Body of pancreas (tissue), 4 donors: ENCODE measurements around the gene ACSF3.

ENCODE experiments used
- POLR2A ChIP-seq, 3 donors: fragments of 450-650 bp; IDR thresholded peaks; one replicate each; pipeline ENCODE4 v1.6.1; 2016; ENCODE audit warnings: antibody characterized with exemption in 3 of 3, mild to moderate bottlenecking in 2 of 3
- TF ChIP-seq, protein P1 (sequence below), 7 experiments: fragments of 450-650 bp in 4 of 7; fragments of 200-600 bp in 3 of 7; sonication (generic) in 3 of 7; IDR thresholded peaks; one replicate each; pipeline ENCODE4 v1.5.1; 2016 to 2019; ENCODE audit warnings: antibody characterized with exemption in 7 of 7

DNA sequence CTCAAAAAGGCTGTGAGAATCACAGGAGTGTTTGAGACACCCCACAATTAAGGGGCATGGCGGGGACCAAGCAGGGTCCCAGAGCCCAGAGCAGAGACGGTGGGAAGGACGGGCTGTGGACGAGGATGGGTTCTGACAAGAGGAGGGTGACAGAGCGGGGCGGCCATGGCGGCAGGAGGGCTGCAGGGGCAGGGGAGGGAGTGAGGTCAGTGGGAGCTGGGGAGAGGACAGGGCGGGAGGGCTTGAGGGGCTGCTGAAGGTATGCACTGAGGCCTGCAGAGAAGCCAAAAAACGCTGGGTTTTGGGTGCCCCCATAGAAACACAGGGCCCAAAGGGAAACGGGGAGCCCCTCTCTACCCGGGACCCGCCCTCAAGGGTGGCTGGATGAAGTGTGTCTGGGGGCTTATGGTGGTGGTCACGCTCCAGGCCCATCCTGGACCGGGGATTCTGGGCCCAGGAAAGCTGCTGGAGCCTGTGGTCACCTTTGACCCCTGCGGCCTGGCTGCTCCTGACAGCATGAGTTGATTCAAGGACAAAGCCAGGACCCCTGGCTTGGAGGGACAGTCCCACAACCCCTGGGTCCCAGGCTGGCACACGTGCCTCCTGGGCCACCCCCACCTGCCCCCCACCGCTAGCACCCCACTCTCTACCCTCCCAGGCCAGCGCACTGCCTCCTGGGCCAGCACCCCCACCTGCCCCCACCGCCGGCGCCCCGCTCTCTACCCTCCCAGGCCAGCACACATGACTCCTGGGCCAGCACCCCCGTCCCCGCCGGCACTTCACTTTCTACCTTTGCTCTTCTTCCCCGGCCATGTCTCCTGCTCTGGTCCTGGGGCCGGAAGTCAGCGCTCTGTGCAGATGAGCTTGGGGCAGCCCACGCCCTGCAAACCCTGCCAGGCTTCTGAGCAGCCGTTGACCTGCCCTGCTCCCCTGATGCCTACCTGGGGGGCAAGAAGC, 31.0 kb upstream of the ACSF3 start:
- TF ChIP-seq, protein P1, sequence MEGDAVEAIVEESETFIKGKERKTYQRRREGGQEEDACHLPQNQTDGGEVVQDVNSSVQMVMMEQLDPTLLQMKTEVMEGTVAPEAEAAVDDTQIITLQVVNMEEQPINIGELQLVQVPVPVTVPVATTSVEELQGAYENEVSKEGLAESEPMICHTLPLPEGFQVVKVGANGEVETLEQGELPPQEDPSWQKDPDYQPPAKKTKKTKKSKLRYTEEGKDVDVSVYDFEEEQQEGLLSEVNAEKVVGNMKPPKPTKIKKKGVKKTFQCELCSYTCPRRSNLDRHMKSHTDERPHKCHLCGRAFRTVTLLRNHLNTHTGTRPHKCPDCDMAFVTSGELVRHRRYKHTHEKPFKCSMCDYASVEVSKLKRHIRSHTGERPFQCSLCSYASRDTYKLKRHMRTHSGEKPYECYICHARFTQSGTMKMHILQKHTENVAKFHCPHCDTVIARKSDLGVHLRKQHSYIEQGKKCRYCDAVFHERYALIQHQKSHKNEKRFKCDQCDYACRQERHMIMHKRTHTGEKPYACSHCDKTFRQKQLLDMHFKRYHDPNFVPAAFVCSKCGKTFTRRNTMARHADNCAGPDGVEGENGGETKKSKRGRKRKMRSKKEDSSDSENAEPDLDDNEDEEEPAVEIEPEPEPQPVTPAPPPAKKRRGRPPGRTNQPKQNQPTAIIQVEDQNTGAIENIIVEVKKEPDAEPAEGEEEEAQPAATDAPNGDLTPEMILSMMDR (IDR thresholded peaks at IDR 0.05): no peak
- no peak for TF ChIP-seq POLR2A (IDR thresholded peaks at IDR 0.05)
